NCI-H1694 treated with DMSO at 0.1 percent for 48 hours (cell line): Measurements from ENCODE around the gene CCDC3.

ENCODE experiments used
- DNase-seq: peaks from one replicate; lab custom pipeline; 2025; lab: John Stamatoyannopoulos, UW

CCDC3 gene

DNA sequence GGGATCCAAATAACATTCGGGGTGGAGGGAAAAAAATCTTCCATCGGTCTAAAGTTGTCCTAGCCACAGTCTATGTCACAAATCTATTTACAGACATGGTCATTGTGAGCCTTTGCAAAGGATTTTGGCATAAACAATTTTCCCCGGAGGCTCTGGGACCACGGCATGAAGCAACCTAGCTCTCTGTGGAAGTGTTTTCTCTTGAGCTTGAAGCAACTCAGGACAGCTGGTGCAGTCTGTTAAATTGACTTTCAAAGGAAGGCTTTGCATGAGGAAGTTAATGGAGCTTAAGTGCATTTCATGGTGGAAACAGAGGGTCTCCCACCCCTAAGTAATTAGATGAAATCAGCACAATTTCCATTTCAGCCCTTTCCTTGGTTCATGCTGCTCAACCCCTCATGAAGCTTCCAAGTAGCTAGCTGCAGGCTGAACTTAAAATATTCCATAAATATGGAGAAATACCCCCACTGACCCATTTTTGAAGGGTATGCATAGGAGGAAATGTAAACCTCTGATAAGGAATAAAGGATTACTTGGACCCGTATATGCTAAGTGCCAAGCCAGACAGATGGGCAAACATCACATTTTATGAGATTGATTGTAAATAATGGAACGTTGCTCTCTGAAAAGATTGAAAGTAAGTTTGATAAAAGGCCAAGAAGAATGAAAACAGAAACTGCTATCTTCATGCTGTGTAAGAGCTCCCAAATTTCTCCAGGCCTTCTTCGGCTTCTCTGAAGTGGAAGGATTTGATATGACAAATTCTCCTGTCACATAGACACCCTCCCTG, 39.9 kb downstream of the CCDC3 start:
- DNase-seq, result no peak

DNA sequence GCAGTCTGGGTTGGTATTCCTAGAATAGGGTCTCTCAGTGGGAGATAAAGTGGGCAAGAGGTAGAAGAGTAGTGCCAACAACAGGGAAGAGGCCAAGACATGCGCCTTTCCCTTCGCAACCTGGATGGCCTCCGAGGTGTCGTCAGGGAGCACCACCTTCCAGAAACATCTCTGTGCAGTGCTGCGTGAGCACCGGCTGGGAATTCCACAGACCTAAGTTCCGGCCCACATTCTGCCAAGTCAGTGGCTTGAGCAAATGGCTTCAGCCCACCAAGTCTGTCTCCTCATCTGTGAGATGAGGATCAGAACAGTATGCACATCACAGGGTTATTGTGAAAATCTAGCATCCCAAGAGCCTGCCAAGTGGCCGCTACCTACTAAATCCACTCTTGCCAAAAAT, 40.6 kb downstream of the CCDC3 start:
- DNase-seq, result no peak

DNA sequence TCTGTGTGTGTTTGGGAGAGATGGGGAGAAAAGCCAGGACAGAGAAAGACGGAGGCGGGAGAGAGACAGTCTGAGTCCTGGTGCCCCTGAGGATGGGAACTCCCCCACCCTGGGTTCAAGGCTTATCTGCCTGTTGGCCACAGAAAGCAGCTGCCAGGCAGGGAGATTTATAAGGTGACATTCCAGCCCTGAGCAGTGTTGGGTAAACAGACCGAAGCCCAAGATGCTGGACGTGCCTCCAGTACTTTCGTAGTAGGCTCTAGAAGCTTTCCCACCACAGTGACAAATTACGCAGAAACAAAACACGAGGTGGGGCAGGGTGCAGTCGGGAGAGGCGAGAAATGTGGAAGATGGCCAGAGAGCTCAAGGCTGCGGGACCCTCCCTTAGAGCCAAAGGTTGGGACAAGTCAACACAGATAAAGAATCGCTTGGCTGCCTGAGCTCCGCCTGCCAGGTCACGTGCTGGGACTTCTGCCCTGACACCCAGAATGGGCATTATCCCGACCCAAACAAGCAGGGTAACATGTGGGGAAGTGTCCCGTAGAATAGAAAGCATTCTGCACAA, 41.1 kb downstream of the CCDC3 start:
- no peak for DNase-seq

DNA sequence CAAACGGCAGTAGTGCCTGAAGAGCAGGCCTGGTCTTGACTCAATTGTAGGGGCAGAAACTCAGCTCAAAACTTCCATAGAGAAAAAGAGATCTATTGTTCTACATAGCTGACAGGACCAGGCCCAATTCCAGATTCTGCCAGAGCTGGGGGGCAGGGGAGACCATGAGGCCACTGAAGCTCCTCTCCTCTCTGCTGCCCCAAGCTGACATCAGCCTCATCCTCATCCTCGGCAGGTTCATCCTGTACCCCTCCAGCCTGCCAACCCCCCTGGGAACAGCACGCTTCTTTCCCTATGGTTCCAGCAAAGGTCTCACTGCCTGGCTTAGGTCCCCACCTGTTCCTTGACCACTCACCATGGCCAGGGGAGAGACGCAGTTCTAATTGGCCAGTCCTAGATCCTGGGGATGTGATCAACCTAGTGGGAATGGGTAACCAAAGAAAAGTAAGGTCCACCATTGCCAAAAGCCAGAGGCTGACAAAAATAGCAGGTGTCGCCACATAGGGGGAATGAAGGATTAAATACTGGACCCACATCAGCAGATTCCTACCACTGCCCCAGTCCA, 42.9 kb downstream of the CCDC3 start:
- DNase-seq, result no peak

DNA sequence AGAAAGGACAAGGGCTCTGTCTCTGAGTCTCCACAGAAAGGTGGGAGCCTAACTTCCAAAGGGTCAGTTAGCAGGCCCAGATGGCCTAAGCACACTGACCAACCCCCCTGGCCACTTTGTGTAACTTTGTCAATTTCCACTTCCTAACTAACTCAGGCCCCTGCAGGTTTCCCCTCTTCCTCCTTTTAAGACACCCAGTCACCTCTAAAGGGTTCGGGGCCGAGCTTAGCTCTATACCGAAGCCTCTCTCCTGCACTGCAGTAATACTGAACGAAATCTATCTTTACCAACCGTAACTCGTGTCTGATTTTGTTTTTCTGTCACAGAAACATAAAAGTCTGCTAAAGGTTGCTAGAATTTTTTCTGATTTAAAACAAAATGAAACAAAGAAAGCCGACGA, 44.4 kb downstream of the CCDC3 start:
- DNase-seq, result no peak

DNA sequence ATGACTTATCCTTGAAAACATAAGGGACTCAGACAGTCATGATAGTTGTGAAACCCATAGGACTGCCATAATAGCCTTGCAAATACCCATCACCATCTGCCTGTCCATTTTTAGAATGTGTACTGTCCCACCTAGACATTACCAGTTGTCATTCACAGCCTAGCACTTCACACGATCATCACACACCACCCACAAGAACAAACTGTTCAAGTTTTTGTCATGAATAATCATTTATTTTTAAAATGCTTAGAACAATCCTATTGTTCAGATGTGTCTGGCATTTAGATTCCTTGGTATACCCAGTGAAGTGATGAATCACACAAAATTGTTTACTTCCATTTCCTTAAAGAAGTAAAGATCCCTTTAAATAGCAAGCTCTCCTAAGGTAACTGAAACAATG, 46.6 kb downstream of the CCDC3 start:
- DNase-seq, result no peak

DNA sequence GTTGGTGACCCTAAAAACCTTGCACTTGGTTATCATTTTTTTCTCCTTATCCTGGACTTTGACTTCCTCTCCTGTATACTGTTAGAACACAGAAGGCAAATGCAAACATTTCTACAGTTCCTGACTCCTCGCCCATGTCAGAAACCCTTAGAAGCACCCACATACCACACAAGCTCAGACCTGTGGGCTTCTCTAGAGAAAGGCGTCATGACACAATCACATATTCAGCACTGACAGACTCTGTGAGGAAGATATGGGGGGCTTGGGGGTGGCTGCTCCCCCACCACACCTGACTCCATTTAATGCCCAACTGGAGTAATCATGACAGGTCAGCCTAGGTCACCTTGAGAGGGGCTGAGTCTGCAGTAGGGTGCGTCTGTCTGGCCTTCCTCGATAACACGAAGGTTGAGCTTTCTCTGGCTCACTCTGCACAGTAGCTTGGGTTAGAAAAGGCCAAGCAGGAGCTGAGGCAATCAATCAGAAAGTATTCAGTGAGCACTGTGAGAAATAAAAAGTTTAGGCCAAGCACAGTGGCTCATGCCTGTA, 50.9 kb downstream of the CCDC3 start:
- no peak for DNase-seq

DNA sequence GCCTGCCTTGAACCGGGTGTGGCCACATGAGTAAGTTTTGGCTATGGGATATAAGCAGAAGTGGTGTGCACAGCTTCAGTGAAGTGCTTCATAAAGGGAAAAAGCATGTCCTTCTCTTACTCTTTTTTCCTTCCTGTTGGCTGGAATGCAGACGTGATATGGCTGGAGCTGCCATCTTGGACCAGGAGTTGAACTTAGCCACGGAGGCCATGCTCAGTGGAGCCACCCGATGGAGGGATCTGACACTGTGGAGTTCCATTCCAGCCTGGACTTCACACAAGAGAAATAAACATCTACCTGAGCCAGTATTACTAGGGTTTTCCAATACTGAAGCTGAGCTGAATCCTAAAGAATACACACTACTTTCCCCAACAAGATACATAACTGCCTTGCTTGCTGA, 52.3 kb downstream of the CCDC3 start:
- DNase-seq, result no peak

DNA sequence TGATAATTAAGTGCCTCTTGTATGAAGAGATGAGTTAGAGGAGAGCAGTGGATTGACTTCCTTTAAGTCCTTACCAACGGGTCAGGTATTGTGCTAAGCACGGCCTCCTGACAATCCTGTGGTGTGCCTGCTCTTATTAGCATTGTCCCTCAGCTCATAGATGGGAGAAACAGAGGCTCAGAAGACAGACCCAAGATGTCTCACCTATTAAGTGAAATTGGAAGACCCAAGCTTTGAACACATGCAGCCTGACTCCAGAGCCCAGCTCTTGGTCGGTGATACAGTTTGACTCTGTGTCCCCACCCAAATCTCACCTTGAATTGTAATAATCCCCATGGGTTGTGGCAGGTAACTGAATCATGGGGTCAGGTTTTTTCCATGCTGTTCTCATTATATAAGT, 53.8 kb downstream of the CCDC3 start:
- no peak for DNase-seq

DNA sequence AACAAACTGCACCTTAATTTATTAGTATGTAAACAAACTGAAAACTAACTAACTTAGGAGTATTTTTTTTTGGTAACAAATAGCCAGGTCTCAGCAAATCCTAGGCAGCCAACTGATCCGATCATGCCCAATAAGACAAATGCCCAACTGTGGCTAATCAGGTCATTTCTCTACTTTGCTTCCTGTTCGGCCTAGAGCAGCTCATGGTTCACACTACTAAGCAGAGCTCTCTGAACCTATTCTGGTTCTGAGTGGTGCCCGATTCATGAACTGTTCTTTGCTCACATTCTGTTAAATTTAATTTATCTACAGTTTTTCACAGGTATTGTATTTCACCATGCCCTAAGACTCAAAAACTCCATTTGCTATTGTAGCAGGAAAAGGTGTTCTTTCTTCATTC, 55.1 kb downstream of the CCDC3 start:
- no peak for DNase-seq

DNA sequence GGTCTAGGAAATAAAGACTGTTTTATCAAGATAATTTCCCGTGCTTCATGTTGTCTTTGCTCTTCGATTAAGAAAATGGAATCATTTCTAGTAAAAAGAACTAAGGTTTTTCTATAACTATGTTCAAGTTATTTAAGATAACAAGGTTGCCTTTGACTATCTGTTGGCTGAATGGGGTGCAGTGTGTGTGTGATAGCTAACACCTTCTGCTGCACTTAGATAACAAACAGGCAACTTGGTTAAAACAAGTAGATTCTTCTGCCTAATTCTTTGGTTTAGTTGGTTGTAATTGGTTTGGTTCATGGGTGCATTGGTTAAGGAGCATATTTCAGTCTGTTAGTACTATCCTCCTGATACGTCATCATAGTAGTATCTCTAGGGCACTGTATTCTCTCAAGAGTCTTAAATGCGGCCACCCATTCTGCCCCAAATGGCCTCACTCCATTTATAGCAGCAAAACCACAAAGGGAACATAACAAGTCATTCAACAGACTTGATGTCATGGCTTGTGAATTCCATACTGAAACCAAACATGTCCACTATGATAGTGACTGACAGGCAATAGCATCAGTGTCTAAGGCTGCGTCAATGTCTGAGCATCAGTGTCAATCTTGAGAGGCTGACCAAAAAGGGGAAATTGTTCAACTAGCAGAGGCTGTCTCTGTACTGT, 55.7 kb downstream of the CCDC3 start:
- no peak for DNase-seq

DNA sequence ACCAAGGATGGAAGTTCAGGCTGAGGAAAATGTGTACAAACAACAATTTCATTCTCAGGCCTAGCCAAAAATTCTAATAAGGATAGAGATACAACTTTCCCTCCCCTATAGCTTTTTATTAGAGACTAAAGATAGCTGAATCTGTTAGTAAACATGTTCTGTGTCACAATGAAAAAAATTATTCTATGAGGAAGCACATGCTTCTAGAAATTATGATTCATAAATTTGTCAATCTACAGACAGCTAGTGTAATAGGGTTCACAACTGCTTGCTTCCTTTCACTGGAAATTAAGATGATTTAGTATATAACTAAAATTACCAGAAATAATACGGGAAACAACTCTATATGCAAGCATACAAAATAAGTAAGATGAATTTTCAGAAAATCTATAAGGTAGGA, 56.6 kb downstream of the CCDC3 start:
- no peak for DNase-seq

DNA sequence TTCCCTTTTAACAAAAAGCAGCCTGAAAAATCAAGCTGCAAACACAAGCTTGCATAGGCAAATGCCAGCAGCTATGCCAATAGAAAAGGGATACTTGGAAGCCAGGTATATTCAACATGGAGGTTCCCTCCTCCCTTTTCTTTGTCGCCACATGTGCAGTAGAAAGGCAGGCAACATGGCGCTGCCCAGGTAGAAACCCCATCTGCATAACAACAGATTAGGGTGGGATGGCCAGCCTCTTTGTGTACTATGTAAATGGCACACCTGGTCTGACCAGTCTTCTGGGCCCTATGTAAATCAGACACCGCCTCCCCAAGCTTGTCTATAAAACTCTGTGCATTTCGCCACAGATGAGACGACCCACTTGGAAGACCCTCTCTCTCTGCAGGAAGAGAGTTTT, 58.1 kb downstream of the CCDC3 start:
- no peak for DNase-seq

DNA sequence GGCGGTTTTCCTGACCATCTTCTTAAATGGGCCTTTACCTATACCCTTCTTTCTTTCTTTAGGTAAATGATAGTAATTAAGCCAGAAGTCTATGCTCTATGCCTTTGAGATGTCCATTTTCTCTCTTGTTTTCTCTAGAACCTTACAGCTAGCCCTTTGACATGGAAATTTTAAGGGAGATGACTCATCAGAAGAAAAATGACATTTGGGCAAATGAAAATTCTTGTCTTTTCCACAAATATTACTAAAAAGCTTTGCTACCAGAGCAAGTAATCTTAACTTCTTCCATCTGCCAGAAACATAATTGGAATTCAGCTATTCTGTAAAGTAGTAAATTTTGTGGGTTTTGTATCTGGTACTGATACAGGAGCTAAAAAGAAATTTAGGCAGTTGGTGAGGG, 59.5 kb downstream of the CCDC3 start:
- DNase-seq, result no peak

DNA sequence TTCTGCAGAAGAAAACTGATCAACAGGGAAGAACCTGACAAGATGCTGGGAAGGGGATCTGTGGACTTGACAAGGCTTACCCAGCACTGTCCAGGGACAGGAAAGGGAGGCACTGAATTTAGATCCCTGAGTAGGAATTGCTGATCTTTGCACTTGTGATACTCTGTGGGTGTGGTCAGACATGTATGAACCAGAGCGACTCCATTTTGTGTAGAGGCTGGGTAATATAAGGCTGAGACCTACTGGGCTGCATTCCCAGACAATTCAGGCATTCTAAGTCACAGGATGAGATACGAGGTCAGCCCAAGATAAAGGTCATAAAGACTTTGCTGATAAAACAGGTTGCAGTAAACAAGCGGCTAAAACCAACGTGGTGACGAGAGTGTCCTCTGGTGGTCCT, 60.7 kb downstream of the CCDC3 start:
- no peak for DNase-seq

DNA sequence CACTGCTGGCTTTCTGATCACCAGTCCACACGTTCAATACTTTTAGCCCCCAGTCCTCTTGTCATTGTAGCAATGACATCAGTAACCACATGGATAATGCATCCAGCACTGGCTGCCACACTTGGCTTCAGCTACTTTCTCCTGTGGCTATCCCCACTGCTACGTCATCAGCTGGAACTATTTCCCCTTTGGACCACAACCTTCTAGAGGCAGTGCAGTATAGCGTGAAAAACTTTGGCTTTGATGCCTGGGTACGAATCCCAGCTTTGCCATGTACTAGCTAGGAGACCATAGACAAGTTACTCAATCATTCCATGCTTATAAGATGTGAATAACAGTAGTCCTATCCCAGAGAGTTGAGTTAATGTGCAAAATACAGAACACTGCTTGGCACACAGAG, 63.2 kb downstream of the CCDC3 start:
- no peak for DNase-seq

DNA sequence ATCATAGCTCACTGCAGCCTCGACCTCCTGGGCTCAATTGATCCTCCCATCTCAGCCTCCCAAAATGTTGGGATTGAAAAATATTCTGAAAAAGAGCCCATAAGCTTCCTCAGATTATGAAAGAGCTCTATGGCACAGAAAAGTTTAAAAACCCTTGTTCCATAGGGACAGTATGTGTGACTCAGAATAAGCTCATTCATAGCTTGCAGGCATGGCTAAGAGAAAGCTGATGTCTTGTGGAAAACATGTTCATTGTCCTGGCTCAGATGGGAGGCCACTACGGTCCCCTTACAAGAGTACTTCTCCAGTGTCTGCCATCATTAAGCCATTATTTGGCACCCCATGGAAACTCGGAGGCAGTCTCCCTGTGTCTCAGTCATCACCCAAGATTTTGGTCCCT, 64.0 kb downstream of the CCDC3 start:
- no peak for DNase-seq

DNA sequence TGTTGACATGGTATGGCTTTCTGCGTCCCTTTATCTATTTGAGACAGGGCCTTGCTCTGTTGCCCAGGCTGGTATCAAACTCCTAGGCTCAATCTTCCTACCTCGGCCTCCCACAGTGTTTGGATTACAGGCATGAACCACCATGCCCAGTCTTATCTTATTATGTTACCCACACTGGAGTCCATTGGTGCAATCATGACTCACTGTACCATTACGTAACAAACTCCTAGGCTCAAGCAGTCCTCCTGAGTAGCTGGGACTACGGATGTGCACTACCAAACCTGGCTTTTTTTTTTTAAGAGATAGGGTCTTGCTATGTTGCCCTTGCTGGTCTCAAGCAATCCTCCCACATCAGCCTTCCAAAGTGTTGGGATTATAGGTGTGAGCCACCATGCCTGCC, 66.7 kb downstream of the CCDC3 start:
- no peak for DNase-seq

DNA sequence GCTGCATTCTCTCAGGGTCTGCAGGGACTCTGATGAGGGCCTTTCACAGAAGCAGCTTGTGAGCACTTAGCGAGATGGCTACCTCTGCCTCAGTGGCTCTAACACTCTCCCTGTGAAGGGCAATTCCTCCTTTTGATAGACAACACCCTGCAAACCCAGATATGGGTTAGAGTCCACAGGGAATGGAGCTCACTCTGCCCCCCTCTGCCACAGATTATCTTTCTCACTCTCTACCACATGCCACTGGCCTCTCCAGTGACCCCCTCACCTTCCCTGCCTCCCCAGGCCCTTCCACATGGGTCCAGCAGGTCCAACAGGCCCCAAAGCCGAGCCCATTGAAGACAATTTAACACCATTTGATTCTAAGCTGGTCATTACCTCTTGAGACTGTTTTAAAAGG, 72.1 kb downstream of the CCDC3 start:
- DNase-seq, result no peak

DNA sequence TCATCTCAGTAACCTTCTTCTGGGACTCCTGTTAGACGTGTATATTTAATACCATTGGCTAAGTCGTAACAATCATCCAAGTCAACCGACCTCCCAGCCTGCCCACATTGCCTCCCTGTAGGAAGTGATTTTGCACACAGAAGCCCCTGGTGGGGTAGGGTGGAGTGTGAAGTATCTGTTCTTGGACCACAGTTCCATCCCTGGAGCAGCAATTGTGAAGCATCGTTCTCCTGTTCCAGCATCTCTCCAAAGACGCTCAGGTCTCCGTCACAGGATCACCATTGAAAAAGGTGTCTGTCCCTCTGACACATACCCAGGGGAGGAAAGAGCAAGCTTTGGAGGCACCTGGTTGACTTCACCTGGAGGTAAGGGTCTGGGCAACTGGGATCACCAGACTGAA, 72.9 kb downstream of the CCDC3 start:
- no peak for DNase-seq

DNA sequence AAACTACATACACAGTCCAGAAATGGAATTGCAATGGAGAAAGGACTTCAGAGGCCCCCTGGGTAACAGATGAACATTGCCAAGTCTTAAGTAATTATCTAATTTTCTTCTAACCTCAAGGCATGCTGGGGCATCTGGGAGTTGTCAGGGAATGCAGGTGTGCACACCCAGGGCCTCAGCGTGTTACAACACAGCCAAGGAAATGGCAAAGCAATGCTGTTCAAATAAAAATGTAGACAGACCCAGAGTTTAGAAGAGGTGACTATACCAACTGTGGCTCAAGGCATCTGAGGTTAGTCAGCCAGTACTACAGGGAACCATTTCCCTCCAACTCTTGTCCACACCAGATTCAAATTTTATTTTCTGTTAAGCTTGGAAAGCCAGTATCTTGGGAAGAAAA, 73.6 kb downstream of the CCDC3 start:
- no peak for DNase-seq

DNA sequence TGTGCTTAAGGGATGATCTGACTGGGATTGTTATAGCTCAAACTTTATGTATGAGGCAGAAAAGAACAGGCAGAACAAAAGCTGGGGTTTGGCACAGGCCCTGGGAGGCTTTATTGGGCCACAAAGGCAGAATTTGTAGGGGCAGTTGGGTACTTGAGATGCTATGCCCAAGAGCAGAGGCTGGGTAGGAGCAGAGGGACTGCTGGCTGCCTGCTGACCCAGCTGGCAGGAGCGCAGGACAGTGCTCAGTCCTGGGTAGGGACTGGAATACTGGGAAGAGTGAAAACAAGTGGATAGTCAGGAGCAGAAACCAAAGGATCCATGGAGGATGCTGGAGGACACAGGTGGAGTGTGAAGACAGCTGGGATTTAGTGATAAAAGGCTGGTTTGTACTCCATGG, 75.7 kb downstream of the CCDC3 start:
- no peak for DNase-seq

DNA sequence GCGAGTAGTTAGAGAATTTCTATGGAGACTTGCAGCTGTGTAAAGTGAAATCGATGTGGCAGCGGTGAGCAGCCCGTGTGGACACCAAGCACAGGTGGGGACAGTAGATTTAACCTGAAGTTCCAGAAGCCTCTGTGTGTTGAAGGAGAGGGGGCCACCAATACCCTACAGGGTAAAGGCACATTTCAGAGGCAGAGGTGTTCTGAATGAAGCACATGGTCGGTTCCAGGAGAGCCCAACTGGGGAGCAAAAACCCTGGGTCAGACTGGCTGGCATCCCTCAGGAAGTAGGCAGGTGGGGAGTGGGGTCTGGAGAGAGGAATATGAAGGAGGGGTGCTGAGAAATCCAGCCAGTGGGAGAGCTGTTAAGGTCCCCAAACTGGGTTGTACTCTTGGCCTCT, 76.6 kb downstream of the CCDC3 start:
- no peak for DNase-seq
